Neural progenitor cell (in vitro differentiated cells): Measurements from ENCODE around the gene CLDN22.

Experiments used
- EZH2 ChIP-seq: fragments of 200-600 bp; sonication (generic); IDR thresholded peaks from 2 replicates; pipeline ENCODE4 v1.6.1; 2017; ENCODE audit warnings: antibody characterized with exemption, mild to moderate bottlenecking, moderate library complexity
- TF ChIP-seq, protein P1 (sequence below): fragments of 200-600 bp; sonication (generic); IDR thresholded peaks from 2 replicates; pipeline ENCODE4 v1.5.1; 2017; ENCODE audit warnings: antibody characterized with exemption, mild to moderate bottlenecking

DNA sequence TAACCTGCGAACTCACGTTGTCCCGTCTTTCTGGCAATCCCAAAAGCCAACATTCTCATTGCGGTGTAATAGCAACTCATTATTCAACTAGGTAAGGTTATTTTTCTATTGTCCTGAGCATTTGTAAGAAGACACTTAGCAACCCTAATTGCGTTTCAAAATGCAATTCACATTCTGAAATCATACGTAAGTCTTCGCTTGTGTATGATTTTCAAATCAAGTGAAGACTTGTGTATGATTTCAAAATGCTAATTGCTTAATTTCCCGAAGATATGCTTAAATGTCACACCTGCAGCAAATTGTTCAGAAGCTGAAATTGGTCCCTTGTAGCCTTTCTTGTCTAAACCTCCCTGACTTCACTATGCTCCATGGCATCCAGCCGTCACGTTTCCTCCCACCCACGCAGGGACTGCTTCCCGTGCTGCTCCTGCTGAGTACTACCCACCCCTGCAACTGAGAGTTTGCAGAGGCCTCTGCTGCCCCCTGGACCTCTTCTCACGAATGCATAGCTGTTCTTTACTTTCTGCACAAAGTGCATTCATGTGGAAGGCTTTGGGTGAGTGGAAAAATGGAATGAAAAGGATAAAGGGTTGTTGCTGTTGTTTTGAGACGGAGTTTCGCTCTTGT, 43.0 kb upstream of the CLDN22 start:
- TF ChIP-seq EZH2 = no peak
- TF ChIP-seq, protein P1, sequence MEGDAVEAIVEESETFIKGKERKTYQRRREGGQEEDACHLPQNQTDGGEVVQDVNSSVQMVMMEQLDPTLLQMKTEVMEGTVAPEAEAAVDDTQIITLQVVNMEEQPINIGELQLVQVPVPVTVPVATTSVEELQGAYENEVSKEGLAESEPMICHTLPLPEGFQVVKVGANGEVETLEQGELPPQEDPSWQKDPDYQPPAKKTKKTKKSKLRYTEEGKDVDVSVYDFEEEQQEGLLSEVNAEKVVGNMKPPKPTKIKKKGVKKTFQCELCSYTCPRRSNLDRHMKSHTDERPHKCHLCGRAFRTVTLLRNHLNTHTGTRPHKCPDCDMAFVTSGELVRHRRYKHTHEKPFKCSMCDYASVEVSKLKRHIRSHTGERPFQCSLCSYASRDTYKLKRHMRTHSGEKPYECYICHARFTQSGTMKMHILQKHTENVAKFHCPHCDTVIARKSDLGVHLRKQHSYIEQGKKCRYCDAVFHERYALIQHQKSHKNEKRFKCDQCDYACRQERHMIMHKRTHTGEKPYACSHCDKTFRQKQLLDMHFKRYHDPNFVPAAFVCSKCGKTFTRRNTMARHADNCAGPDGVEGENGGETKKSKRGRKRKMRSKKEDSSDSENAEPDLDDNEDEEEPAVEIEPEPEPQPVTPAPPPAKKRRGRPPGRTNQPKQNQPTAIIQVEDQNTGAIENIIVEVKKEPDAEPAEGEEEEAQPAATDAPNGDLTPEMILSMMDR = peak; percentile 36
